GM18909 (cell line): ENCODE data around the gene FGF9.

ENCODE experiments used
- ATAC-seq: cut with Tn5 transposase; IDR thresholded peaks from one replicate; pipeline ENCODE4 v1.9.1; 2021; ENCODE audit warnings: mild to moderate bottlenecking; ENCODE audit not compliant: unreplicated experiment, poor library complexity

Gene FGF9

DNA sequence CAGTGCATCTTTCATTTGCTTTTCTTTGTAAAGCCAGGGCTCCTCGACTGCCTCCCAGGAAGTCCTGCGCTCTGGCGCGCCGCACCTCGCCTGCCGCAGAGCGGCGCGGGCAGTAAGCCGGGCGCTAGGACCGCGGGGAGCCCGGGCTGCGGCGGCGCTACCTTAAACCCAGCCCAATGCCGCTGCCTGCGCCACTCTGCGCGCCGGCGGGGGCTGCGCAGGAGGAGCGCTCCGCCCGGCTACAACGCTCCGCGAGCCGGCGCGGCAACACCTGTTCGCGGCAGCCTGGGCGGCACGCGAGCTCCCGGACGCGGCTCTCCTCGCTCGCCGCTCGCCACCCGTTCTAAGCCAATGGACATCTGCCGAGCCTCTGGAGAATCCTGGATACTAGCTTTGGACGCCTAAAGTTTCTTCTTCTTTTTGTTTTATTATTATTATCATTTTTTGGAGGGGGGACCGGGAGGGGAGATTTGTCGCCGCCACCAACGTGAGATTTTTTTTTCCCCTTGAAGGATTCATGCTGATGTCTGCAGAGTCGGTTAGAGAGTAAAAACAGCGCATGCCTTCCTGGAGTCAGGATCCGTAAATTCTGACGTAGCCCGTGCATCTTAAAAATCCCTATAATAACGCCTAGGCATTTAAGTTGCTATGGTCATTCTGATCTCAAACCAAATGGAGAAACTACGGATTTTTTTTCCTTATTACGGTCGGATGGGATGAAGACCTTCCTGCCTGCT lies at the start of gene FGF9:
Gene FGF9, plus strand, starts transcription at position 191 of the 737 bp plus-strand sequence. CDS start 840 bp downstream, outside the sequence.
- ATAC-seq: peak; percentile 77

DNA sequence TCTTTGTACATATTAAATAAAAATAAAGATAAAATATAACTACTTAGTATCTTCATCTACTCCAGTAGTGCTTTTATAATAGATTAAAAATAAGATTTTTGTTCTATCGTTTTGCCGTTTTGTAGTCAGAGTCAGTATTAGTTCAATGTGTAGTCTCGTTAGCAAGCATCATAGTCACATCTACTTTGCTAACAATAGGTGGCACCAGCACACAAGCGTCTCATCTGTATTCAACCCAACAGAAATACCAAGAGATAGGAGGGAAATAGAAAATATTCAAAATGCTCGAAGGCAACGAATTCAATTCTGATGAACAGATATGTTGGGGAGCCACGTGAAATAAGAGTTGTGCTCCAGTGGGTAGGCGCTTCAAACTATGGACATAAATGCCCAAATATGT lies 45.5 kb upstream of the FGF9 start:
- no peak for ATAC-seq

DNA sequence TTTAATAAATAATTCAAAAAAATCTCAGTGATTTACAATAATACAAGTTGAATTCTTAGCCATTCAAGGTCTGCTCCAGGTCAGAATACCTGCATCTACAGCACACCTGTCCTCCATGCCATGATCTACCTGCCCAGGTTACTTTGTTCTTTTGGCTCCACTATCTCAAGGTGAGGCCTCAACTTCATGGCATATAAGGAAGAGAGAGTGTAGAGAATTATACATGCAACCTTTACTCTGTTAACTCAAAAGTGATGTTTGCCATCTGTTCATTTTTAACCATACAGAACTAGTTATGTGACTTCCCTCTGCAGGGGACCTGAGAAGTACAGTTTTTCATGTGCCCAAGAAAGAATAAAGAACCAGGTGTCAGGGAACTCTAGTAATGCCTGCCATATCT lies 38.7 kb upstream of the FGF9 start:
- ATAC-seq: no peak

DNA sequence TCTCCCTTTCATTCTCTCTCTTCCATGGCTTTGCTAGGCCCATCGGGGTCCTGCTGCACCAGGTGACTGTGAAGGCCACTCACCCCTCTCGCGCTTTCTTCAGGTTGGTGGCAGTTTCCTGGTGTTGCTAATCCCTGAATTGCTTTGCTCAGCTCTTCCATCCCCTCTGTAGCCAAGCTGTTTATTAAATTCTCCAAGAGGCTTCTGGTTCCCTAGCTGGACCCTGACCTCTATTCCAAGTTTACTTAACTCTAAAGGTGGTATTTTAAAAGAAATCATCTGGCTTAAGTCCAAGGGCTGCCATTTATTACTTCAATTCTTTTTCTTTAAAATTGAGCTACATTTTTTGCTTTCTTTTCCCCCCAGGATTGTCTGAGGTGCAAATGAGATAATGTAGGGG lies 34.2 kb upstream of the FGF9 start:
- no peak for ATAC-seq

DNA sequence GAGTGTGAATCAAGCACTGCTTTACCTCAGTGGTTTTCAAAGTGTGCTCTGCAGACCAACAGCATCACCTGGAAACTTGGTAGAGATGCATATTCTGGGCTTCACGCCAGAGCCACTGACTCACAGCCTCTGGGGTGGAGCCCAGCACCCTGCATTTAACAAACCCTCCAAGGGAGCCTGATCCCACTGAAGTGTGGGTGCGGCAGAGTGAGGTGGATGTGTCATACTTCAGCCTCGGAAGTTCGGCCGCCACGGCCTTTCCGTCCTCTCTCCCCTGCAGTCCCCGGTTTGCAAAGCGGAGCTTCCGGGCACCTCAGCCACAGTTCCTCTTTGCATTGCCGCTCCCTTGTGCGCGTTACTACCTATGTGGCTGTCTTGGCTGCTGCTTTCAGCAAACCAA lies 33.6 kb upstream of the FGF9 start:
- peak; percentile 46 for ATAC-seq

DNA sequence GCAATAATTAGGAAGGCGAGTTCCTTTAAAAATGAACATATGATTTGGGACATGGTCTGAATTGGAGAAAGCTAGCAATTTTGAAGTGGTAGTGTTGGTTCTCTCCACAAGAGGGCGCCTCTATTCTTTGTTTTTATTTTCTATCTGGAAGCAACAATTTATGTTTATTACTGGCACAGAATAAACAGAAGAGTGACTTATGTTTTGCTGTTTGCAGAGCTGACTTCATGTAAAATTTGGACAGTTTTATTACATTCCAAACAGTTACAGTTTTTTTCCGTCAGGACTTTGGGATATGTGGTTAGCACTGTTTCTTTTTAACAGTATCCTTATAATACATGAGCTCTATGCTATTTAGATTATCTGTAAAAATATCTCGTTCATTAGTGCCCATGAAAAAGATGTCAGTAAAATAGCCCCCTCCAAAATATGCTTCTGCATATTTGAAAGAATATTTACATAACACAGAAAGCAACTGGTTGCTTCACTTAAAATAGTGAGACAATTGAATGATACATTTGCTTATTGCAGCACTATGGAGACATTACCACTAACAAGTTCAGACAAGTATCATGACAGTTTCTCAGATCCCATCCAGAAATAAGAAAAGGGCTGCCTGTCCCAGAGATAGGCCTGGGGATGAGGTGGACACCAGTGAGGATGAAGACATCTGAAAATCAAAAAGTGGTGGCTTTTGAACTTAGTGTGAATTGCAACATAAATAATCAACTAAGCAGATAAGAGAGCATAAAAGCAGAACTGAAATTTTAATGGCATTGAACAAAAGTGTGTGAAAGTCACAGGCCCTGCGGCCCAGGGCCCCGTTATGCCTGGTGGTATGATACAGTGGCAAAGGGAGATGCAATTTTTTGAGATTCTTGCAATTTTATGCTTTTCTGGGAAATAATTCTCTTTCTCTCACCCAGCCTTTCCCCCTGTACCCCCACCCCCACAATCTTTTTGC lies 32.3 kb upstream of the FGF9 start:
- ATAC-seq: no peak

DNA sequence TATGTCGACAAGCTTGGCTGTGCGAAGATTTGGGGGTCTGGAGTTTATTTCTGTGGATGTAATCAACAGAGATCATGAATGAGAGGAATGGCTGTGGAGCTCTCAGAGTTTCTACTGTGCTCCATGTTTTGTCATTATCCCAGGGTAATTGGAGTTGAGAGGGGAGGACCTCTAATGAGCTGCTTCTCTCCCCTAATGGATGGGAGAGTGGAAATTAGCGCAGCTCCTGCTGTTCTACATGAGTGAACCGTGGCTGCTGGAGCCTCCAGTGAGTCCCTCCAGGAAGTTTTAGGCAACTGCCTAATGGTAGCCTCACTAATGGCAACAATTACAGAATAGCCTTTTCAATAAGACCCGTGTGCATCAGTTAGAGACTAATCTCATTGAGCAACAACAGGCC lies 31.3 kb upstream of the FGF9 start:
- no peak for ATAC-seq

DNA sequence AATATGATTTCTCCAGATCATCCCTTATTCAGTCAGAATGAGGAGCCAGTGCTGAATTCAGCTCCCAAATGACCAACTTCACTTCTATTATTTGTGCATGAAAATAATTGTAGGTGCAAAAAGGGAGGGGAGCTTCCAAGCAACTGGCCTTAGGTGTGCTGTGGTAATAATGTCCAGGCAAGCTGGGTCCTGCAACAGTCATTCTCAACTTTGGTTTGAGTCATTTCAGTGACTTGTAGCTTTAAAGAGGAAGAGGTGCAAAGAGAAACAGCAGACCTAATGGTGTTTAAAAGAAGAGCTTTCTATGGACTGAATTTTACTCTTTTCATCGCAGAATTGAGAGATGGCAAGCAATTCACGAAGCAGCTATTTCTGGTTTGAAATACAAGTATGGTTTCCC lies 29.2 kb upstream of the FGF9 start:
- no peak for ATAC-seq

DNA sequence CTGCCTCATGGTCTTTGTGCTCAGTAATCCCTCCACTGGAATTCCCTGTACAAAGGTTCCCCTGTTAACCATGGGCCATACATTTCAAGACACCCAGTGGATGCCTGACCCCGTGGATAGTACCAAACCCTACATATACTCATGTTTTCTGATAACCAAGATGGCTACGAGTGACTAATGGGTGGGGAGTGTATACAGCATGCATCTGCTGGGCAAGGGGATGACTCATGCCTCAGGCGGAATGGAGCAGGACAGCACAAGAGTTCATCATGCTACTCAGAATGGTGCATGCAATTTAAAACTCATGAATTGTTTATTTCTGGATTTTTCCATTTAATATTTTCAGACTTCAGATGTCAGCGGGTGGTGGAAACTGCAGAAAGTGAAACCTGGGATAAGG lies 13.3 kb upstream of the FGF9 start:
- no peak for ATAC-seq

DNA sequence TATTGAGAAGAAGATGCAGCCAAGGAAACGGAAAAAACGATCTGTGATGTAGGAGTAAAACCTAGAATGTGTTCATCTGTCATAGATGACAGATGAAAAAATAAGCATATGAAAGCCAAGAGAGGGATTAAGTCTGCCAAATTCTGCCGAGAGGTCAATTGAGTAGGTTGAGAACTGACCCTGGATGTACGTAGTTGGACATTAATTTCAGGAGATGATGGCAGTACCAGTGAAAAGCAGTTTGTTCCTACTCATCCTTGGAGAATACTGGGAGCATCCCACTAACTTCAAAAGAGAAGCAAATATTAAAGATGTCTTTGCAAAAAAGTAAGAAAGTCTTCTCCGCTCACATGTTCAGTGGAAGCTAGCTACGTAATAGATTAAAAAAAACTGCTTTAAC lies 11.8 kb upstream of the FGF9 start:
- no peak for ATAC-seq

DNA sequence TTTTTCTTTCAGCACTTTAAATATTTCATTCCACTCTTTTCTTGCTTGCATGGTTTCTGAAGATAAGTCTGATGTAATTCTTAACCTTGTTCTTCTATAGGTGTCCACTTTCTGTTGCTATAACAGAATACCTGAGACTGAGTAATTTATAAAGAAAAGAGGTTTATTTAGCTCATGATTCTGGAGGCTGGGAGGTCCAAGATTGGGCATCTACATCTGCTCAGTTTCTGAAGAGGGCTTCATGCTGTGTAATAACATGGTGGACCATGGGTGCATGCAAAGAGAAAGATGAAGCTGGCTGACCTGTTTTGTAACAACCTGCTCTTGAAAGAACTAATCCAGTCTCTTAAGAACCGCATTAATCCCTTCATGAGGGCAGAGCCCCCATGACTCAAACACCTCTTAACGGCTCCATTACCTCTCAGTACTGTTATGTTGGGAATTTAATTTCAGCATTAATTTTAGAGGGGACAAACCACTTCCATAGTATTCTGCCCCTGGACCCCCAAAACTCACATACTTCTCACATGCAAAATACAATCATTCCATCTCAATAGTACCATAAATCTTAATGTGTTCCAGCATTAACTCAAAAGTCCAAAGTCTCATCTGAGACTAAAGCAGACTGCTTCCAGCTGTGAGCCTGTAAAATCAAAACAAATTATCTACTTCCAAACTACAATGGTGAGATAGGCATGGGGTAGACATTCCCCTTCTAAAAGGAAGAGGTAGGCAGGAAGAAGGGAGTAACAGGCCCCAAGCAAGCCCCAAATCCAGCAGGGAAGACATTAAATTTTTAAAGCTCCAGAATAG lies 9.6 kb upstream of the FGF9 start:
- no peak for ATAC-seq

DNA sequence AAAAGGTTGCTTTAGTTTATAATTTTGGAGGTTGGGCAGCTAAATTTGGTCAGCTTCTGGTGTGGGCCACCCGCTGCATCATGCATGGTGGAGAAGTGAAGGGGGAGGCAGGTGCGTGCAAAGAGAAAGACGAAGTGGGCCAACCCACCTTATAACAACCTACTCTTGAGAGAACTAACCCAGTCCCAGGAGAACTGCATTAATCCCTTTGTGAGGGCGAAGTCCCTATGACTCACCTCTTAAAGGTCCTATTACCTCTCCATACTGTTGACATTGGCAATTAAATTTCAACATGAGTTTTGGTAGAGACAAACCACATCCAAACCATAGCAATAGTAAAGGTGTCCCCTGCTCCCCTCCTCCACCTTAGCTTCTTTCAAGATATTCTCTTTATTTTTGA lies 7.7 kb upstream of the FGF9 start:
- ATAC-seq: no peak

DNA sequence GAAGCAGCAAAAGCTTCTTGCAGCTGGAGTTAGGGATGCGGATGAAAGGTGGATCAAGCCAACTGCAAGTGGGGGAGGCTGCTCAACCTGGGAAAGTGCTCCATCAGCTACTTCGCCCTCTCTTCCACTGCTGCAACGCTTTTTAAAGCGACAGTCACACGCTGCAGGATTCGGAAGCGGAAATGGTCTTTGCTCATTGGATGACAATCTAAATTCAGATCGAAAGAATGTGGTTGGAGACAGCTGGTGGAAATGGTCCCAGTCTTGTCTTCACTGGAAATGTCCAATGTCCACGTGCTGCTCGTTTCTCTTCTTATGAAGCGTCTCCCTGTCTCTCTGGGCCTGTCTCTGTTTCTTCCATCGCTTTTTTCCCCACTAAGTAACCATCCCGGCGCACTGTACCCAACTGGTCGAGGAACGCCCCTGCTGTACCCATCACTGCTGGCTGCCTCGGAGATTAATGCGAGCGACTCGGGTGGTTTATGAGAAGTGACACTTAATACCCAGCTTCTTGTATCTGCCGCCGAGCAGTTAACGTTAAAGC lies 2.1 kb upstream of the FGF9 start:
- no peak for ATAC-seq

DNA sequence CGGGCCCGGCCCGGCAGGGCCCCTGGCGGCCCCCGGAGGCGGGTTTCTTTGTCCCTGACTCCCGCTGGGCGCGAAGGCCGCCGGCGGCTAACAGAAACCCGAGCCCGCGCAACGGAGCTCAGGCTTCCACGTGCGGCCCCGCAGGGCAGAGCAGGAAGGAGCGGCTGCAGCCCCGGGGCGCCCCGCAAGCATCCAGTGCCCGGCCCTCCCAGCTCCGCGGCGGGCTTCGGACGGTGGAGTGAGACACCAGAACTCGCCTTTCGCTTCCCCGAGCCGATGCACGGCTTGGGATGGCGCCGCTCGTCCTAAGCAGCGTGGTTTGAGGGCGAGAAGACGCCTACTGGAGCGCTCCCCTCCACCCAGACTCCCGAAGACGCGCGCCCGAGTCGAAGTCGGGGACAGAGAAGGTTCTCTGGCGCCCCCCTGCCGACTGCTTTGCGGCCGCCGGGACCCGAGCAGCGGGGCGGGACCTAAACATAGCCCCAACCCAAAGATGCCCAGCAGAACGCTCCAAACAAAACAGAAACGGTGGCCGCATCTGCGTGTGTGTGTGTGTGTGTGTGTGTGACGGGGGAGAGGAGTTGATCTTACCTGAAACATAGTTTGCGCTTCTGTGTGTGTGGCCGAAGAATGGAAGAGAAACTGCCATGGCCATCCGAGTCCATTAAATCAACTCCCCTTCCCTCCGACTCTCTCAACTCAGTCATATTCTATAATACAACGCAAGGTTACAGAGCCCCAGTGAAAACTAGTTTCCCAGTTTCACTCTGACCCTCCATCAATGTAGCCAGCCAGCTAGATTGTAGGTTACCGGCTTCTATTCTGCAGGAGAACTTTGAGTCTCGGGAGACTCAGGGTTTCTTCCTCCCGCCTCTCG lies 629 bp upstream of the FGF9 start:
- peak; percentile 37 for ATAC-seq

DNA sequence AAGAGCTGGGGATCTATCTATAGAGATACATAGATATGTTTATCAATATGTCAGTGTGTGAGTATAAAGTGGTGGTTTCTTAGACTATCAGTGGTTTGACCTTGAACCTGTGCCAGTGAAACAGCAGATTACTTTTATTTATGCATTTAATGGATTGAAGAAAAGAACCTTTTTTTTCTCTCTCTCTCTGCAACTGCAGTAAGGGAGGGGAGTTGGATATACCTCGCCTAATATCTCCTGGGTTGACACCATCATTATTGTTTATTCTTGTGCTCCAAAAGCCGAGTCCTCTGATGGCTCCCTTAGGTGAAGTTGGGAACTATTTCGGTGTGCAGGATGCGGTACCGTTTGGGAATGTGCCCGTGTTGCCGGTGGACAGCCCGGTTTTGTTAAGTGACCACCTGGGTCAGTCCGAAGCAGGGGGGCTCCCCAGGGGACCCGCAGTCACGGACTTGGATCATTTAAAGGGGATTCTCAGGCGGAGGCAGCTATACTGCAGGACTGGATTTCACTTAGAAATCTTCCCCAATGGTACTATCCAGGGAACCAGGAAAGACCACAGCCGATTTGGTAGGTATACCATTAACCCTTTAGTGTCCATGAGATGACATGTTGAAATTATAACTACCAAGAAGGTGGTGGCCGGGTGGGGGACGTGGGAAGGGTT lies 880 bp downstream of the FGF9 start:
- no peak for ATAC-seq

DNA sequence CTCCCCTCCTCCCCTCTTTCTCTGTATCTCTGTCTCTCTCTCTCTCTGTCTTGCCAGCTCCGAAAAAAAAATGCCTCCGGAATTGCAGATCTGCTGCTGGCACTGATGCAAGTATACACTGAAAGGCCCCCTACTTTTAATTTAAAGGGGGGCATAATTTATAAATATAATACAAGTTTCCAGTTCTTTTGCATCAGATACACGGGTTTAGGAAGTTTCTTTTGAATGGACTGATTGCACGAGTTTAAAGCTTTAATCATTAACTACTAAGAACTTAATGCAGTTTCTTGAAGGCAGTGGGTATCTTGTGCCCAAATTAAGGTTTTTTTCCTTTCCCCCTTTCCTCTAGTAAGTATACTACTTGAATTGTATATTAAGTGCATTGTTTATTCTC lies 1.4 kb downstream of the FGF9 start:
- ATAC-seq: no peak

DNA sequence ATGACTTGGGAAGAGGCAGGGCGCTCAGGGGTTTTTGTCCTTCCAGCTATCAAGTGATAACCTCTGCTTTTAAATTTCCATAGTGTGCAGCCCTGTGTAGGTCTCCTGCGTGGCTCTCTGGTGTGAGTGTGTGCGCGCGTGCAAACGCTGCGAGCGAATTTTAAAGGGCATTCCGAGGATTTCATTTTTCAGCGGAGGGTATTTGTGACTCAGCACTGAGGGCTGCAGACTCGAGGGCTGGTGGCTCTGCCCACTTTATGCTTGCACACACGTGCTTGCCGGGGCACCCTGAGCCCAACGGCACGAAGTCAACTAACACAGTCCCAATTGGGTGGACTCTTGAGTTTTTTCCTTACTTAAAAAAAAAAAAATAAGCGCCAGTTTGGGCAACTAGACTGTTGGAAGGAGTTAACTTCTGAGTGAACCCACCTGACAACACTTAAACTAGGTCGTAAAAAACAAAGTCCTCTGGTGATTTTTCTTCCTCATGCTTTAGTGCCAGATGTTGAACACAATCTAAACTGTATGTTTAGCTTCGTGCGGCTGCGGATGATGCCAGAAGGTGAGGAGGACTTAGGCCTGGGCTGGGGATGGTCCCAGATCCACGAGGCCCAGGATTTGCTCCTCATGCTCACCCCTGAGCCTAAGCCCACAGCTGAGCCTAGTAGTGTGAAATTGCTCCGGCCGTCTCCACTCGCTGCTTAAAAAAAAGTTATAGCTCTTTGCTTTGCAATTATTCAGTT lies 2.1 kb downstream of the FGF9 start:
- no peak for ATAC-seq

DNA sequence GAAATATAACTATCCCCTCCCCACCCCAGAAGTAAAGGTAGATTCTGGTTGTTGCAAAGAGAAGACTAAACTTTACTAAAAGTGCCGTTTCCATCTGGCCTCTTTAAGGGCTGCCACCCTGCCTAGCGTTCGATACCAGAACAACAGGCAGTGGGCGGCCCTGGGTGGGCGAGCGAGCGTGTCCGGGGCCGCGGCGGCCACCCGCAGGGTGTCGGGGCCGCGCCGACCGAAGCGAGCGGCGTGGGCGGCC lies 2.6 kb downstream of the FGF9 start:
- peak; percentile 23 for ATAC-seq
